SU-DHL-6 (cell line): ENCODE data around the gene DAP3.
"Not testable (repeated sequence)": the region's sequence is repeated elsewhere in the genome, so short reads cannot be mapped to it uniquely, and the experiment has no call there.

Experiments
- CTCF ChIP-seq: fragments of 200-600 bp; sonication (generic); IDR thresholded peaks from one replicate; pipeline ENCODE4 v1.5.1; 2017; ENCODE audit warnings: antibody characterized with exemption, mild to moderate bottlenecking, low read length, moderate library complexity; ENCODE audit not compliant: insufficient read depth, poor library complexity, severe bottlenecking
- EZH2phosphoT487 ChIP-seq: fragments of 200-600 bp; sonication (generic), shearing (Covaris generic); conservative IDR thresholded peaks from 2 replicates; pipeline ENCODE4 v1.6.1; 2018; ENCODE audit warnings: mild to moderate bottlenecking, antibody characterized with exemption, low read length, moderate library complexity, mixed read lengths

GRCh38 chr1:155718524-155719115 lies 29.7 kb downstream of the DAP3 start:
- not testable (repeated sequence) for TF ChIP-seq EZH2phosphoT487, CTCF
